ENCODE results near the gene RBMS3. TPM values are rescaled to one million over a fixed set of nuclear protein-coding genes. Genes with fewer than 3 reads are reported as not detected.

RBMS3 gene
- total RNA-seq, 1 experiment from 2014 or later, result 5.9 TPM

GRCh38 chr3:29971895-29972294, 691.0 kb downstream of the RBMS3 start:
- TF ChIP-seq, protein P1, sequence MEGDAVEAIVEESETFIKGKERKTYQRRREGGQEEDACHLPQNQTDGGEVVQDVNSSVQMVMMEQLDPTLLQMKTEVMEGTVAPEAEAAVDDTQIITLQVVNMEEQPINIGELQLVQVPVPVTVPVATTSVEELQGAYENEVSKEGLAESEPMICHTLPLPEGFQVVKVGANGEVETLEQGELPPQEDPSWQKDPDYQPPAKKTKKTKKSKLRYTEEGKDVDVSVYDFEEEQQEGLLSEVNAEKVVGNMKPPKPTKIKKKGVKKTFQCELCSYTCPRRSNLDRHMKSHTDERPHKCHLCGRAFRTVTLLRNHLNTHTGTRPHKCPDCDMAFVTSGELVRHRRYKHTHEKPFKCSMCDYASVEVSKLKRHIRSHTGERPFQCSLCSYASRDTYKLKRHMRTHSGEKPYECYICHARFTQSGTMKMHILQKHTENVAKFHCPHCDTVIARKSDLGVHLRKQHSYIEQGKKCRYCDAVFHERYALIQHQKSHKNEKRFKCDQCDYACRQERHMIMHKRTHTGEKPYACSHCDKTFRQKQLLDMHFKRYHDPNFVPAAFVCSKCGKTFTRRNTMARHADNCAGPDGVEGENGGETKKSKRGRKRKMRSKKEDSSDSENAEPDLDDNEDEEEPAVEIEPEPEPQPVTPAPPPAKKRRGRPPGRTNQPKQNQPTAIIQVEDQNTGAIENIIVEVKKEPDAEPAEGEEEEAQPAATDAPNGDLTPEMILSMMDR (conservative IDR thresholded peaks at IDR 0.05; ENCODE audit: low read depth, low read length), result no peak
- no peak for TF ChIP-seq EZH2 (IDR thresholded peaks at IDR 0.05; ENCODE audit: borderline replicate concordance, low read depth, low read length, poor library complexity, severe bottlenecking)
- intact Hi-C loops (cut with micrococcal nuclease; ENCODE audit: unreplicated experiment), result no loop called here
- BruUV-seq (replicated peaks), result no TSS peak
- H3K27me3 ChIP-seq (replicated peaks; ENCODE audit: insufficient read depth, low read depth, low read length, poor library complexity), result no peaks in the 10 kb centered on the region
- no peaks in the 10 kb centered on the region for H3K4me1 ChIP-seq (ENCODE audit: insufficient read depth, low read length, poor library complexity, severe bottlenecking)
- CTCF ChIA-PET, result interaction anchor here (0.7 kb wide), 1 partner anchor 156 kb away, joined by 3 read pairs; no protein-coding TSS in a partner anchor
- POLR2A ChIA-PET (ENCODE audit: low non-redundant PET), result no interaction called here
- no peaks in the 10 kb centered on the region for H3K36me3 ChIP-seq (ENCODE audit: insufficient read depth, low read length, poor library complexity, severe bottlenecking)
- no peak for DNase-seq (ENCODE audit: low spot score)
- H3K9me3 ChIP-seq (ENCODE audit: low read depth, low read length, poor library complexity, severe bottlenecking), result no peaks in the 10 kb centered on the region
- H3K27ac ChIP-seq (ENCODE audit: low read depth, low read length, poor library complexity, severe bottlenecking), result no peak overlapping the region
- H3K4me3 ChIP-seq (ENCODE audit: low read depth, low read length, poor library complexity, severe bottlenecking), result no peak overlapping the region

GRCh38 chr3:29972320-29972993, 691.6 kb downstream of the RBMS3 start:
- peak; percentile 72 for DNase-seq (ENCODE audit: low spot score)
- H3K36me3 ChIP-seq (ENCODE audit: insufficient read depth, low read length, poor library complexity, severe bottlenecking), result no peaks in the 10 kb centered on the region
- TF ChIP-seq, protein P1 (conservative IDR thresholded peaks at IDR 0.05; ENCODE audit: low read depth, low read length), result no peak
- TF ChIP-seq EZH2 (IDR thresholded peaks at IDR 0.05; ENCODE audit: borderline replicate concordance, low read depth, low read length, poor library complexity, severe bottlenecking), result no peak
- no peaks in the 10 kb centered on the region for H3K9me3 ChIP-seq (ENCODE audit: low read depth, low read length, poor library complexity, severe bottlenecking)
- no peak overlapping the region for H3K27ac ChIP-seq (ENCODE audit: low read depth, low read length, poor library complexity, severe bottlenecking)
- no peaks in the 10 kb centered on the region for H3K4me1 ChIP-seq (ENCODE audit: insufficient read depth, low read length, poor library complexity, severe bottlenecking)
- no peak overlapping the region for H3K4me3 ChIP-seq (ENCODE audit: low read depth, low read length, poor library complexity, severe bottlenecking)
- no TSS peak for BruUV-seq (replicated peaks)
- no peaks in the 10 kb centered on the region for H3K27me3 ChIP-seq (replicated peaks; ENCODE audit: insufficient read depth, low read depth, low read length, poor library complexity)
- intact Hi-C loops (cut with micrococcal nuclease; ENCODE audit: unreplicated experiment), result no loop called here
- POLR2A ChIA-PET (ENCODE audit: low non-redundant PET), result no interaction called here
- CTCF ChIA-PET, result no interaction called here

GRCh38 chr3:29973763-29974162, 692.9 kb downstream of the RBMS3 start:
- no peak for DNase-seq (ENCODE audit: low spot score)
- BruUV-seq (replicated peaks), result no TSS peak
- no peaks in the 10 kb centered on the region for H3K4me1 ChIP-seq (ENCODE audit: insufficient read depth, low read length, poor library complexity, severe bottlenecking)
- TF ChIP-seq, protein P1 (conservative IDR thresholded peaks at IDR 0.05; ENCODE audit: low read depth, low read length), result no peak
- no peak for TF ChIP-seq EZH2 (IDR thresholded peaks at IDR 0.05; ENCODE audit: borderline replicate concordance, low read depth, low read length, poor library complexity, severe bottlenecking)
- no peaks in the 10 kb centered on the region for H3K27me3 ChIP-seq (replicated peaks; ENCODE audit: insufficient read depth, low read depth, low read length, poor library complexity)
- ChIA-PET POLR2A (ENCODE audit: low non-redundant PET) (interaction anchor here (0.6 kb wide), 1 partner anchor 378 kb away, joined by 4 read pairs; no protein-coding TSS in a partner anchor), CTCF (no interaction called here)
- no peak overlapping the region for H3K4me3 ChIP-seq (ENCODE audit: low read depth, low read length, poor library complexity, severe bottlenecking)
- H3K9me3 ChIP-seq (ENCODE audit: low read depth, low read length, poor library complexity, severe bottlenecking), result no peaks in the 10 kb centered on the region
- no peaks in the 10 kb centered on the region for H3K36me3 ChIP-seq (ENCODE audit: insufficient read depth, low read length, poor library complexity, severe bottlenecking)
- H3K27ac ChIP-seq (ENCODE audit: low read depth, low read length, poor library complexity, severe bottlenecking), result no peak overlapping the region
- intact Hi-C loops (cut with micrococcal nuclease; ENCODE audit: unreplicated experiment), result no loop called here

All from A673 (cell line).